Activated naive CD8-positive, alpha-beta T cell treated with anti-CD3 and anti-CD28 coated beads, Interleukin-2, amount 10 ng/mL, durations not matched to agents 7 days and 5 days (primary cell): Measurements from ENCODE around the gene TIMM44. TPM values are rescaled to one million over a fixed set of nuclear protein-coding genes. Genes with fewer than 3 reads are reported as not detected.

Source experiments
- ATAC-seq: fragments of 150-1000 bp; cut with Tn5 transposase; one replicate; pipeline ENCODE4 v1.10.0; 2021; ENCODE audit warnings: low read depth, moderate library complexity
- POLR2A ChIA-PET: fragments of 350-600 bp; sonication (Branson Sonifier 250); formaldehyde crosslinking; loops from one replicate; lab custom pipeline; 2021; ENCODE audit warnings: antibody characterized with exemption; lab: Charles Lee
- DNase-seq: peaks from one replicate; pipeline ENCODE4 v3.0.0; 2021
- H3K27ac Mint-ChIP-seq: one replicate; pipeline ENCODE4 v1.8.0; 2022; ENCODE audit warnings: mild to moderate bottlenecking, mixed read lengths
- H3K27me3 Mint-ChIP-seq: one replicate; pipeline ENCODE4 v1.8.0; 2022; ENCODE audit warnings: mild to moderate bottlenecking, moderate library complexity, mixed read lengths
- H3K36me3 Mint-ChIP-seq: one replicate; pipeline ENCODE4 v1.8.0; 2021; ENCODE audit warnings: mild to moderate bottlenecking, mixed read lengths
- H3K4me1 Mint-ChIP-seq: one replicate; pipeline ENCODE4 v1.8.0; 2021; ENCODE audit warnings: mixed read lengths
- H3K4me3 Mint-ChIP-seq: one replicate; pipeline ENCODE4 v1.8.0; 2022; ENCODE audit warnings: mild to moderate bottlenecking, moderate library complexity, mixed read lengths
- H3K9me3 Mint-ChIP-seq: one replicate; pipeline ENCODE4 v1.8.0; 2021; ENCODE audit warnings: mixed read lengths
- total RNA-seq, 2 experiments: library from RNA; stranded (reverse); gene quantifications; one replicate each; pipeline ENCODE4 v1.2.3, GENCODE V29; 2021

TIMM44 gene
- total RNA-seq, 2 experiments from 2014 or later = 66.6 to 67.8 TPM

DNA sequence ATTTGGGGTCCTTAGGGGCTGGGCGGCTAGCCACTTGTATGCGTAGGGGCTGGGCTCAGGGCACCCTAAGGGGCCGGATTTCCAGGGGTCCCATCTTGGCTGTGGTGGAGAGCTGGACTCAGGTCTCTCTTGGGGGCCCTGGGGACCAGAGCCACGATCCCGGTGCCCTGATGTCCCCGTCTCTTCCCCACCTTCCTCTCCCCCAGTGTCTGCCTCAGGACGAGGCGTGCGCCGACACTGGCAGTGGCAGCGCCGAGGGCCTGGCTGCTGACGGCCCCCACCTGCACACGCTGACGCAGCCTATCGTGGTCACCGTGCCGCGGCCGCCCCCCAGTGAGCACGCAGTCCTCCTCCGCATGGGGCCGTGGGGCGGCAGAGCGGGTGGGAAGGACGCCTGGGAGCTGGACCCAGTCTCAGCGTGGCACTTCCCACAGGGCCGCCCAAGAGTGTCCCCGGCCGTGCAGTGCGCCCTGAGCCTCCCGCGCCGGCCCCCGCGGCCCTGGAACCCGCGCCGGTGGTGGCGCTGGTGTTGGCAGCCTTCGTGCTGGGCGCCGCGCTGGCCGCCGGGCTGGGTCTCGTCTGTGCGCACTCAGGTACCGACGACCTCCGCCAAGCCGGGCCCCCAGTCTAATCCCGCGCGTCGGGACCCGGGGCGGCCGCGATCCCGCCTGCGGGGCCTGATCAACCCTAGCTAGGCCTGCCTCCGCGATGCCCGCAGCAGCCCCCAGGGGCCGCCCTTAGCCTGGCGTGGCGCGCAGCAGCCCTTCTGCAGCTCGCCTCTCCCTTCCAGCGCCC lies 26.0 kb downstream of the TIMM44 start:
- Mint-ChIP-seq H3K27me3 (peaks cover 43% of the 10 kb centered on the region), H3K27ac (peak overlapping the region; percentile 38), H3K4me1 (peaks cover 22% of the 10 kb centered on the region), H3K4me3 (peak overlapping the region; percentile 78), H3K36me3 (peaks cover 5% of the 10 kb centered on the region), H3K9me3 (no peaks in the 10 kb centered on the region)
- DNase-seq = peak; percentile 73
- POLR2A ChIA-PET = interaction anchor here (0.6 to 1.9 kb wide), 4 partner anchors 14 to 26 kb away, joined by 3 to 4 read pairs (median 4); partner anchors contain the start of genes MAP2K7 and TIMM44
- ATAC-seq = peak; percentile 11

DNA sequence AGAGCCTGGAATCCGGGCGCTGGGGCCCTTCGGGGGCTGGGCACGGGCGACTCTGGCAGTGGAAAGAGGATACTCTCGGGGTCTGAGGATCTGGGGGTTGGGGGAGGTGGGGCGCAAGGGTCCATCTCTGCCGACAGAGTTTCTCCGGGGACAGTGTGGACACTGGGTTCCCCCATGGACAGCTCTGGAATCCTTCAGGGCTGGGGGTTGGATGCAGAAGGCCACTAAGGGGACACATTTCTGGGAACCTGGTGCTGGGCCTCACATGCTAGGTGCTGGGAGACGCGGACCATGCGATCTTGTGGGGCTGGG lies 26.6 kb downstream of the TIMM44 start:
- Mint-ChIP-seq H3K4me3 (peak overlapping the region; percentile 78), H3K27me3 (peaks cover 43% of the 10 kb centered on the region), H3K36me3 (peaks cover 6% of the 10 kb centered on the region), H3K4me1 (peaks cover 20% of the 10 kb centered on the region), H3K9me3 (no peaks in the 10 kb centered on the region), H3K27ac (peak overlapping the region; percentile 56)
- DNase-seq = no peak
- POLR2A ChIA-PET = interaction anchor here (0.9 kb wide), 1 partner anchor 13 kb away, joined by 4 read pairs; the partner anchor contains the start of gene MAP2K7
- ATAC-seq = no peak

DNA sequence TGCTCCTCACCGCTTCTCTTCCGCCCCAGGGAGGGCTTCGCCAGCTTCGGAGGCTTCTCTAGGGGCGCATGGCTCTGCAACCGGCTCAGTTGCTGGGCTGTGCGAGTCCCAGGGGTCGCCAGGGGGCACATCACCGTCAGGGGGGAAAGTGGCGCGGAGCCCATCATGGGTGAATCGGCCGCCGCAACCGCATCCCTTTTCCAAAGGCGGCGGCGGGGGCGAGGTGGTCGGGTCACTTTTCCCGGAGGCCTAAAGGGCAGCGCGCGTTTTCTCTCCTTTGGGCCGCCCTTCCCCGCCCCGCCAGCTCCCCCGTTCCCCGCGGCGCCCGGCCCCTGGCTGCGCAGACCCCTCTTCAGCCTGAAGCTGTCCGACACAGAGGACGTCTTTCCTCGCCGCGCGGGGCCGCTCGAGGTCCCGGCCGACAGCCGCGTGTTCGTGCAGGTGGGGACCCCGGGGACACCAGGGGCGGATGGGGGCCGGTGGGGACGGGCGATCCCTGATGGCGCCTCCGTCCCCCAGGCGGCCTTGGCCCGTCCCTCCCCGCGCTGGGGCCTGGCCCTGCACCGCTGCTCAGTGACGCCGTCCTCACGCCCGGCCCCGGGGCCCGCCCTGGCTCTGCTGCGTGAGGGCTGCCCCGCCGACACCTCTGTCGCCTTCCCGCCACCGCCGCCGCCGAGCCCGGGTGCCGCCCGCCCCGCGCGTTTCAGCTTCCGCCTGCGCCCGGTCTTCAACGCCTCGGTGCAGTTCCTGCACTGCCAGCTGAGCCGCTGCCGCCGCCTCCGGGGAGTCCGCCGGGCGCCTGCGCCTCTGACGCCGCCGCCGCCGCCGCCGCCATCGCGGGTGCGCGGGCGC lies 27.1 kb downstream of the TIMM44 start:
- Mint-ChIP-seq H3K36me3 (peaks cover 7% of the 10 kb centered on the region), H3K4me3 (peak overlapping the region; percentile 78), H3K27me3 (peaks cover 43% of the 10 kb centered on the region), H3K27ac (no peak overlapping the region), H3K4me1 (peaks cover 18% of the 10 kb centered on the region), H3K9me3 (no peaks in the 10 kb centered on the region)
- peak; percentile 78 for DNase-seq
- ATAC-seq = peak; percentile 9
- POLR2A ChIA-PET = interaction anchor here (1.2 kb wide), 1 partner anchor 13 kb away, joined by 6 read pairs; the partner anchor contains the start of gene MAP2K7

DNA sequence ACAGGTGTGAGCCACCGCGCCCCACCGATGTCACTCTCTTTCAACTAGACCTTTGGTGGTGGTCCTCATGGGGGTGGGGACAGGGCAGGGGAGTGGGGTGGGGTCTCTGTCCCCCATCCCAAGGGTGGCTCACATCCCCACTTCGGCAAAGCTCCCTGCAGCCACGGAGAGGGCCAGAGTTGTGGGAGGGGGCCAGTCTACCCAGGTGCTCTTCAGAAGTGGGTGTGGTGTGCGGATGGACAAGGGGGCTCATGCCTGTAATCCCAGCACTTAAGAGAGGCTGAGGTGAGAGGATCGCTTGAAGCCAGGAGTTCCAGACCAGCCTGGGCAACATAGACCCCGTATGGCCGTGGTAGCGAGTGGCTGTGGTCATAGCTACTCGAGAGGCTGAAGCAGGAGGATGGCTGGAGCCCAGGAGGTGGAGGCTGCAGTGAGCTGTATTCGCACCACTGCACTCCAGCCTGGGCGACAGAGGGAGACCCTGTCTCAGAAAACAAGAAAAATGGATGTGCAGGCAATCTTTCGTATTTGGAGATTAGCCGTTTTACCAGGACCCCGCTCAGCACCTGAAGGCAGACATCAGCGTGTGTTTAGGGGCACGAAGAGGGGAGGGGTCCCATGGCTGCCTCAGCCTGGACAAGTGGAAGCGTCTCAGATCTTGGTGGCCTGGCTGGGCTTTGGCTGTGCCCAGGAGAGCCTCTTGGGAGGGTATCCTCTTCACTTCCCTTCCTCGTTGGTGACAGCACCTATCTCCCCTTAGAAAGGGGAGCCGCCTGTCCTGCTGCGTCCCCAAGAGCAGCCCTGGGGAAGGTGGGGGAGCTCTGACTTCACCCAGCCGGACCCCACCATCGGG lies 28.0 kb downstream of the TIMM44 start:
- H3K4me1 Mint-ChIP-seq = peaks cover 15% of the 10 kb centered on the region
- POLR2A ChIA-PET = interaction anchor here (1.2 kb wide), 1 partner anchor 12 kb away, joined by 6 read pairs; the partner anchor contains the start of gene MAP2K7
- no peaks in the 10 kb centered on the region for H3K9me3 Mint-ChIP-seq
- peaks cover 10% of the 10 kb centered on the region for H3K36me3 Mint-ChIP-seq
- H3K27ac Mint-ChIP-seq = no peak overlapping the region
- ATAC-seq (no peak), DNase-seq (no peak)
- peaks cover 43% of the 10 kb centered on the region for H3K27me3 Mint-ChIP-seq
- H3K4me3 Mint-ChIP-seq = peak overlapping the region; percentile 57

DNA sequence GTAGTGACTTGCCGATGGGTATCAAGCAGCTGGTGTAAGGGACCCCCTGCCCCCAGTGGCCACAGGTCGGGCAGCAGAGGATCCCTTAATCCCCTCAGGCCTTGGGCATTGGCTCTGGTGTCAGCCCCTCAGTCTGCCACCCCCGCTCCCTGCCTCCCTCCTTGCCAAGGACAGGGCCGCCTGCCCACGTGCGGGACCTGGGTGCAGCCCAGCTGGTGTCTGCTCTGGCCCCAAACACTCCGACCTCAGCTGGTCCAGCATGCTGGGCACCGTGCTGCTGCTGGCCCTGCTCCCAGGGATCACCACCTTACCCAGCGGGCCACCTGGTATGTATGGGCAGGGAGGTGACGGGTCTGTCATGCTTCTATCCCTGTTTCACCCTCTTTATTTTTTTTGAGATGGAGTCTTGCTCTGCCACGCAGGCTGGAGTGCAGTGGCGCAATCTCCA lies 28.8 kb downstream of the TIMM44 start, which contains the start of gene TGFBR3L:
TSS of gene TGFBR3L (plus strand) at position 233 of the 448 bp plus-strand sequence.
- DNase-seq (no peak), ATAC-seq (no peak)
- Mint-ChIP-seq H3K4me1 (peaks cover 10% of the 10 kb centered on the region), H3K36me3 (peaks cover 10% of the 10 kb centered on the region), H3K27ac (no peak within 1 kb of the TSS), H3K27me3 (peaks cover 38% of the 10 kb centered on the region), H3K4me3 (peak within 1 kb of the TSS; percentile 57), H3K9me3 (no peaks in the 10 kb centered on the region)
- POLR2A ChIA-PET = no interaction called here

DNA sequence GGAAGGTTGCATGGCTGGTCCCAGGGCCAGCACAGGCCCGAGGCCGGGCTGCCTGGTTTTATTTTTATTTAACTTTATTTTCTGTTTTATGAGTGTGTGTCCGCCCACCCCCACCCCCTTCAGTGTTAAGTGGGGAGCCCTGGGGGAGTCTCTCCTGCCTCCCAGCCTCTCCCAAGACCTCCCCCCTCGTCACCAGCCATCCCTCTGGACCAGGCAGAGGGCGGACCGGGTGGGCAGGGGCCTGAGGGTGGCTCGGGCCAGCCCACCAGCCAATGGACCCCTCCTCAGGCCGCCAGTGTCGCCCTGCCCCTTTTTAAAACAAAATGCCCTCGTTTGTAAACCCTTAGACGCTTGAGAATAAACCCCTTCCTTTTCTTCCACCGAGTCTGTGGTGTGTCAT lies 29.4 kb downstream of the TIMM44 start:
- H3K27ac Mint-ChIP-seq = no peak overlapping the region
- H3K4me3 Mint-ChIP-seq = no peak overlapping the region

DNA sequence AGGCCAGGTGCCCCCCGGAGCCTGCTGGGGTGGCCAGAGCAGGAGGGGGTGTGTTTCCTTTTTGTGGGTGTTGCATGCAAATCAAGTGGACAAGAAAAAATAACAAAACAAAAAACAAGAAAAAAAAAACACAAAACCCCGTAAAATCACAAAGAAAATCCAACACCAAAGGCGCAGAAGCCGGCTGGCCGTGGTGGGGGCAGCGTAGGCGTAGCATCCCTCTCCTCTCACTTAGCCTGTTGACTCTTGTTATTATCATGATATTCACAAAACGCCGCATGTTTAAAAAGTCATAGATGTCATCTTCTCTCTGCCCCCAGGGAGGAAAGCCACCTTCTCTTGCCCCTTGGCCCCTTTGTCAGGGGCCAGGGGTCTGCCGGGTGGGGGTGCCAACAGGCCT lies 29.8 kb downstream of the TIMM44 start:
- Mint-ChIP-seq H3K4me1 (peaks cover 8% of the 10 kb centered on the region), H3K36me3 (peaks cover 10% of the 10 kb centered on the region), H3K27me3 (peaks cover 31% of the 10 kb centered on the region), H3K4me3 (no peak overlapping the region), H3K27ac (no peak overlapping the region), H3K9me3 (no peaks in the 10 kb centered on the region)
- DNase-seq = no peak
- POLR2A ChIA-PET = no interaction called here
- no peak for ATAC-seq

More for the DNA sequence above, 29.4 kb downstream of the TIMM44 start:
- peaks cover 34% of the 10 kb centered on the region for H3K27me3 Mint-ChIP-seq
- H3K9me3 Mint-ChIP-seq = no peaks in the 10 kb centered on the region
- POLR2A ChIA-PET = no interaction called here
- H3K4me1 Mint-ChIP-seq = peaks cover 8% of the 10 kb centered on the region
- ATAC-seq = no peak
- DNase-seq = no peak
- H3K36me3 Mint-ChIP-seq = peaks cover 10% of the 10 kb centered on the region

DNA sequence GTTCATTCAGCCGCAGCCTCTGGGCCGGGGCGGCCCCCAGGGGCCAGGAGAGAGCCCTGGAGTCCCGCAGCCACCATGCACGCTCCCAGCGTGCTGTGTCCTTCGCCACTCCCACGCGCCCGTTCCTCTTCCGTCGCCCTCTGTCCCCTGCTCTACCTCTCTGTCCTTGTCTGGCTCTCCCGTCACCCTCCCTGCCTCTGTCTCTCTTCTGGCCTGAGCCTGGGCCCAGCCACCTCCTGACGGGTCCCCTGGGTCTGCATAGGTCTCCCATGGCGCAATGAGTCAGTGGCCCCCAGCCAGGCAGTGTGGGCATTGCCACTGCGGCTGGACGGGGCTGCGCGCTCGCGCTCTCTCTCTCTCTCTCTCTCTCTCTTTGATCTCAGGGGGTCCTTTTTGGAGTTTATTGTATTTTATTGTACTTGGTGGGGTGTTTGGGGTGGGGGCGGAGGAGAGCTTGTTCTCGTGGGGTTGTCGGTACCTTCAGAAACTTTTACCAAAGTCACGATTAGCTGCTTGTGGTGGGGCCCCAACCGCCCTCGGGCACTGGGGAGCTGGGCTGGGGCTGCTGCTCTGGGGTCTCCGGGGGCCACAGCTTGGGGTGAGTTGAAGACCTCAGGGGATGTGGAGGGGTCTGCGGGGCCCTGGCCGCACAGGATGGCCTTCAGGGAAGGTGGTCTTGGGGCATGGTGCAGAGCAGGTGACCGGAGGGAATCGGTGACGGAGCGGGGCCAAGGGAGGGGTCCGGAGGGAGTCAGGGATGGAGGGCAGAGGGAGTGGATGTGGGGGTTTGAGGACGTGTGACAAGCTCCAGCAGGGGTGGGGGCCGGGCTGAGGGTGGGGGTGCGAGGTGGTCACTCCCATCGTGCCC lies 30.5 kb downstream of the TIMM44 start:
- peaks cover 24% of the 10 kb centered on the region for H3K27me3 Mint-ChIP-seq
- peaks cover 5% of the 10 kb centered on the region for H3K4me1 Mint-ChIP-seq
- ATAC-seq (no peak), DNase-seq (no peak)
- POLR2A ChIA-PET = interaction anchor here (1.8 kb wide), 1 partner anchor 9 kb away, joined by 5 read pairs; the partner anchor contains the start of gene MAP2K7
- H3K9me3 Mint-ChIP-seq = no peaks in the 10 kb centered on the region
- no peak overlapping the region for H3K27ac Mint-ChIP-seq
- H3K4me3 Mint-ChIP-seq = no peak overlapping the region
- H3K36me3 Mint-ChIP-seq = peaks cover 9% of the 10 kb centered on the region

DNA sequence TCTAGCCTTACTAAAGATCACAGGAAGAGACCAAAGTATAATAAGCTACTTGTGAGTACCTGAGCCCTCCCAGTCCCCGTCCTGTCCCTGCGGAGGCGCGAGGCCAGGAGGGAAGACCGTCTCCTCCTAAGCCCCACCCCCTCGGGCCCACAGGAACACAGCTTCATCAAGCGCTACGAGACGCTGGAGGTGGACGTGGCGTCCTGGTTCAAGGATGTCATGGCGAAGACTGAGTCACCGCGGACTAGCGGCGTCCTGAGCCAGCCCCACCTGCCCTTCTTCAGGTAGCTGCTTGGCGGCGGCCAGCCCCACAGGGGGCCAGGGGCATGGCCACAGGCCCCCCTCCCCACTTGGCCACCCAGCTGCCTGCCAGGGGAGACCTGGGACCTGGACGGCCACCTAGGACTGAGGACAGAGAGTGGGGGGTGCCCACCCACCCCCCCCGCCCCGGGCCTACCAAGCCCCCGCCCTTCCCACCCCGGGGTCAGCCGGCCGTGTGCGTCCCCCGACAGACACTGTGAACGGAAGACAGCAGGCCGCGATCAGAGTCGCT lies 31.2 kb downstream of the TIMM44 start:
- H3K27me3 Mint-ChIP-seq = peaks cover 20% of the 10 kb centered on the region
- H3K4me3 Mint-ChIP-seq = no peak overlapping the region
- ATAC-seq (no peak), DNase-seq (no peak)
- no peak overlapping the region for H3K27ac Mint-ChIP-seq
- peaks cover 4% of the 10 kb centered on the region for H3K4me1 Mint-ChIP-seq
- POLR2A ChIA-PET = interaction anchor here (1.8 kb wide), 1 partner anchor 9 kb away, joined by 5 read pairs; the partner anchor contains the start of gene MAP2K7
- H3K36me3 Mint-ChIP-seq = peaks cover 8% of the 10 kb centered on the region
- H3K9me3 Mint-ChIP-seq = no peaks in the 10 kb centered on the region

DNA sequence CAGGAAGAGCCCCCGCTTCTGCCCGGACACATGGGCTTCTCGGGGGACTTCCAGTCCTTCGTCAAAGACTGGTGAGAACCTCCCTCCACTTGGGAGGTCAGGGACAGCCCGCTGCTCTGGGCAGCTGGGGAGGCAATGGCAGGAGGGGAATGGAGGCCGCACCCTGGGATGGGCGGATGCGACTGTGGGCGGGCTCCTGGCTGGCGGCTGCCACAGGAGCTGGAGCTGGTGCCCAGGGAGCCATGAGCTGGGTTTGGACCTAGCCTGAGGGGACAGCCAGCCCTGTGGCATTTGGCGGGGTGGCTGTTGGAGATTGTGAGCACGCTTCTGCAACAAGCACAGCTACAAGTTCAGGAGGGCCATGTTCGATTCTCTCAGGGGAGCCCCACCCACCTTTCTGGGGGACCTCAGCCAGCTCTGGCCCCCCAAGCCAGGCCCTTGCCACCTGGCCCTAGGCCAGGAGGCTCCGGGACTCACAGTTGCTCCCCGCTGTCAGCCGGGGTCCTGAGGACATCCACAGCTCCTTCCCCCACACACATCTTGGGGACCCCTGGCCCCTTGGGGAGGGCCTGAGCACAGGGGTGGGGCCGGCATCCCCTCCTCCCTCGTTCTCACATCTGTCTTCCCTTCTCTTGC lies 31.8 kb downstream of the TIMM44 start:
- peaks cover 8% of the 10 kb centered on the region for H3K36me3 Mint-ChIP-seq
- no peak overlapping the region for H3K27ac Mint-ChIP-seq
- H3K4me3 Mint-ChIP-seq = no peak overlapping the region
- H3K27me3 Mint-ChIP-seq = peaks cover 16% of the 10 kb centered on the region
- peaks cover 4% of the 10 kb centered on the region for H3K4me1 Mint-ChIP-seq
- no peak for ATAC-seq
- no peaks in the 10 kb centered on the region for H3K9me3 Mint-ChIP-seq
- POLR2A ChIA-PET = interaction anchor here (1.8 kb wide), 1 partner anchor 8 kb away, joined by 5 read pairs; the partner anchor contains the start of gene MAP2K7
- DNase-seq = no peak
